Thyroid gland (tissue), 4 donors: Measurements from ENCODE around the gene TGFB1I1.

ENCODE experiments used
- CTCF ChIP-seq, 6 experiments: fragments of 200-600 bp in 3 of 6; fragments of 450-650 bp in 3 of 6; sonication (generic) in 3 of 6; IDR thresholded peaks; one replicate each; pipeline ENCODE4 v1.5.1; 2016 to 2019; ENCODE audit warnings: antibody characterized with exemption in 6 of 6, mild to moderate bottlenecking in 2 of 6, inconsistent platforms in 1 of 6, moderate library complexity in 1 of 6
- POLR2A ChIP-seq, 2 donors: fragments of 450-650 bp; IDR thresholded peaks; one replicate each; pipeline ENCODE4 v1.6.1; 2017; ENCODE audit warnings: antibody characterized with exemption in 2 of 2, mild to moderate bottlenecking in 2 of 2, moderate library complexity in 1 of 2

GRCh38 chr16:31499928-31500327 is 28.0 kb downstream of the TGFB1I1 start:
- TF ChIP-seq CTCF (IDR thresholded peaks at IDR 0.05) (no peak), POLR2A (IDR thresholded peaks at IDR 0.05) (no peak)
